ENCODE measurements around the gene VSTM2L.
"Not testable (repeated sequence)": the region's sequence is repeated elsewhere in the genome, so short reads cannot be mapped to it uniquely, and the experiment has no call there.

The VSTM2L gene

DNA sequence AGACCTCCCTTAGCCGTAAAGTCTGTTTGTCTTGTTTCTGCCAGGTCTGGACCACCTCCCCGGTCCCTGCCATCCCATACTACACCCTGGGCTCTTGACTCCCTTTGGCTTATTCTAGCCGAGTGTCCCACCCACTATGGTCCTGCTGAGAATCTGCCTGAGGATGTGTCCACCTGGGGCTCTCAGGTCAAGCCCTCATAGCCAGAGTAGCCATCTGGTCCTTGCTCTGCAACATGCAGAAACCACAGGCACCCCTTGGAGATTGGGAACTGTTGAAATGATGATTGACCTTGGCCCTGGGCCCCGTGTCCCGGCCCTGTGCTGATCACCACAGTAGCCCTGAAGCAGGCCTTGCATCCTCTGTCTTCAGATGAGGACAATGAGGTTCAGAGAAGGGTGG, 44.0 kb downstream of the VSTM2L start:
- DNase-seq (ENCODE audit: low read depth, low spot score), result no peak
- H3K4me3 ChIP-seq (ENCODE audit: low read length), result no peak overlapping the region

DNA sequence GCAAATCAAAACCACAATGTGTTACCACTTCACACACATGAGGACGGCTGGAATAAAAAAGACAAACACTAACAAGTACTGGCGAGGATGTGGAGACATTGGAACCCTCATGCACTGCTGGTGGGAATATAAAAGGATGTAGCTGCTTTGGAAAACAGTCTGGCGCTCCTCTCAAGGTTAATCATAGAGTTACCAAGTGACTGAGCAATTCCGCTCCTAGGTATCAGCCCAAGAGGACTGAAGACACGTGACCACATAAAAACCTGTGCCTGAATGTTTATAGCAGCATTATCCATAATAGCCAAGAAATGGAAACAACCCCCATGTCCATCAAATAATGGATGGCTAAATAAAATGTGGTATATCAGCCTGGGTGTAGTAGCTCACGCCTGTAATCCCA, 45.0 kb downstream of the VSTM2L start:
- no peak for DNase-seq (ENCODE audit: low read depth, low spot score)
- no peak overlapping the region for H3K4me3 ChIP-seq (ENCODE audit: low read length)

DNA sequence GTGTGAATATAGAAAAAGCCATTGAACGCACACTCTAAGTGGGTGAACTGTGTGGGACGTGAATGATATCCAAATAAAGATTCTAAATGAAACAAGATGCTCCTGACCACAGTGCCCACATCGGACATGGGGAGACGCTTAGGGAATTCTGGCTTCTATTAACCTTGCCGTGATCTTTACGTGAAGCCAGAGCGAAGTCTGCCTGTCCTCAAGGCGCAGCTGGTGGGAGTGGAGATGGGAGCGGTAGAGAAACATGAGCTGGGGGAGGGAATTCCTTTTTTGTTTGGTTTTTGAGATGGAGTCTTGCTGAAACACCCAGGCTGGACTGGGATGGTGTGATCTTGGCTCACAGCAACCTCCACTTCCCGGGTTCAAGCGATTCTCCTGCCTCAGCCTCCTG, 46.0 kb downstream of the VSTM2L start:
- H3K4me3 ChIP-seq (ENCODE audit: low read length), result no peak overlapping the region
- DNase-seq (ENCODE audit: low read depth, low spot score), result no peak

DNA sequence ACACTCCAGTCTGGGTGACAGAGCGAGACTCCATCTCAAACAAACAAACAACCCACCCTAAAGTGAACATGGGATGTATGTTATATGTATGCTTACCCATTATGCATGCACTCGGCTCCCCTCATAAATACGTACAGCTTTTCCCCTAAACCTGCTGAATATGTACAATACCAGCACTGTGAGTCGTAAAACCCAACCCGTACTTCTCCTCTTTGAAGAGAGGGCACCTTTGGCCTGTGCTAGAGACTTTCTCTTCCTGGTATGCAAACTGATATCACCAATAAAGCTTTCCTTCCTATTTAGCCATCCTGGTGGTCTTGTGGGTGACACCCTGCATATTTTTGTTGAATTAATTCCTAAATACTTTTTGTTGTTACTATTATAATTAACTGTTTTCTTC, 51.3 kb downstream of the VSTM2L start:
- DNase-seq (ENCODE audit: low read depth, low spot score), result no peak
- no peak overlapping the region for H3K4me3 ChIP-seq (ENCODE audit: low read length)

DNA sequence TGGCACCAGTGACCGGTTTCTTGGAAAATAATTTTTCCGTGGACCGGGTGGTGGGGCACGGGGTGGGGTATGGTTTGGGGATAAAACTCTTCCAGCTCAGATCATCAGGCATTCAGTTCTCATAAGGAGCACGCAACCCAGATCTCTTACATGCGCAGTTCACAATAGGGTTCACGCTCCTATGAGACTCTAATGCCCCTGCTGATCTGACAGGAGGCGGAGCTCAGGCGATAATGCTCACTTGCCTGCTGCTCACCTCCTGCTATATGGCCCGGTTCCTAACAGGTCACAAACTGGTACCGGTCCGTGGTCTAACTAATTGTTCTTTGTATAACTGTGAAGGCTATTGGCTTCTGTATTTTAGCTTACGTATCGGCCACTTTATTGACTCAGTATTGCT, 51.7 kb downstream of the VSTM2L start:
- no peak for DNase-seq (ENCODE audit: low read depth, low spot score)

DNA sequence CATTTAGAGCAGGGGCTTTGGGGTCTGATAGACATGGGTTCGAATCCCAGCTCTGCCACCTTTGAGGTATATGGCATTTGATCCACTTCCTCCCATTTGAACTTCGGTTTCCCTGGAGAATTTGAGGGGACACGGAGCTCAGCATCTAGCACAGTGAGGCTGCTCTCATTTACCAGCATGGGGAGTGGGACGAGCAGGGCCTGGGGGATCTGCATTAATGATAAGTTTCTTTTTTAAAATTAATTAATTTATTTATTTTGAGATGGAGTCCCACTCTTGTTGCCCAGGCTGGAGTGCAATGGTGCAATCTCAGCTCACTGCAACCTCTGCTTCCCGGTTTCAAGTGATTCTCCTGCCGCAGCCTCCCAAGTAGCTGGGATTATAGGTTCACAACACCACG, 52.6 kb downstream of the VSTM2L start:
- no peak overlapping the region for H3K4me3 ChIP-seq (ENCODE audit: low read length)
- no peak for DNase-seq (ENCODE audit: low read depth, low spot score)

More for the DNA sequence above, 51.7 kb downstream of the VSTM2L start:
- H3K4me3 ChIP-seq (ENCODE audit: low read length), result no peak overlapping the region

DNA sequence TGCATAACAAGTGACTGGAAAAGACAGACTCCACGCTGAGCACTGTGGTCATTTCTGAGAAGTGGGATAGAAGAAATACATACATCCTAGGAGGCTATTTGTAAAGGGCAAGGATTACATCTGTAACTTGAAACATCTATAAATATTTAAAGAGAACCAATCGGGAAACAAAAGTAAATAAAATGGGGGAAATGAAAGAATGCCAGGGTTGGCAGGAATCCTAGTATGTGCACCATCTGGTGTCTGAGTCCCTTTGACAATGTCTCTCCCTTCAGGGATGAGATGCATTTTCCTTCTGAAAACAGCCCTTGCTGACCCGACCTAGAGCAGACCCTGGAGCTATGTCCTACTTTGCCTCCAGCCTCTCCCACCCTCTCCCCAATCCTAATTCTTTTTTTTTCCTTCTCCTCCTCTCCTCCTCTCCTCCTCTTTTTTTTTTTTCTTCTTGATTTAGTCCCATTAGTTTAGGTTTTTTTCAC, 53.2 kb downstream of the VSTM2L start:
- no peak overlapping the region for H3K4me3 ChIP-seq (ENCODE audit: low read length)

DNA sequence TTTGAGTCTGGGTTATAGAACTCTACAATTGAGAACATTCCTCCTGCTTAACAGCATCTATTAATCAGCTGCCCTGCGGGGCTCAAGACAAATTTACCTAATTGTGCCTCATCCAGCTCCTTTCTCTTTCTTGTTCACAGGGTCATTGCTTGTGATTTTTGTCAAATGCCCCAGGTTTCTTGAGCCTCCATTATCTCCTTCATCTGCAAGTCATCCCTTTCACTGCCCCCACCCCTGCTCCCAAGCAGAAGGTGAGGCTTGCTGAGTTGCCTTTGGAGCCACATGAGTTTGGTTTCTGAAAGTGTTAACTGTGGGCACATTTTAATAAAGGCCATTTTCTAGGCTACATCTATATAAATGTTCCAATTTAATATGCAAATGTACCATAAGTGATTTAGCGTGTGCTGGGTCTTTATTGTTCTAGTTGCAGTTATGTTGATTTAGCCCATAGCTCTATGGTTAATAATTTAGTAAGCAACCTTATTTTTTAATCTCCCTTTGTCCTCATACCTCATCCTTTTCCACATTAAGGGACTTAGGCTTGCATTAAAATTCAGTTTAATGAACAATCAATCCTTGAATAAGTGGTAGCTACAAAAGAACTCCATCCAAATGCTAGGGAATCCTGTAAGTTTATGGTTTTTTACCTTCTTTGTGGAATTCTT, 56.1 kb downstream of the VSTM2L start:
- DNase-seq (ENCODE audit: low read depth, low spot score), result no peak
- no peak overlapping the region for H3K4me3 ChIP-seq (ENCODE audit: low read length)

More for the DNA sequence above, 53.2 kb downstream of the VSTM2L start:
- no peak for DNase-seq (ENCODE audit: low read depth, low spot score)

DNA sequence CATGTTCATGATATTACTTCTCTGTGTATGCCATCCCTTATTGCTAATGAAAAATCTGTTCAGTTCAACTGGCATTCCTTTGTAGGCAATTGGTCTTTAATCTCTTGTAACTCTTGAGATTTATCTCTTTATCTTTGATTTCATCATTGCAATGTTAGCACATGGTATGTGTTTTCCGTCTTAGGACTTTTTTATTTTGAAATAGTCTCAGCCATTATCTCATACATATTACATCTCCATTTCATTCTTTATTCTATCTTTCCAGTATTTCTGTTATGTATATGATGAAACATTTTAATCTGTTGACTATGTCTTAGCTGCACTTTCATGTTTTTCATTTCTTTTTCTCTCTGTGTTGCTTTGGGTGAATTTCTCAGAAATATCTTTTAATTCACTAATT, 58.1 kb downstream of the VSTM2L start:
- H3K4me3 ChIP-seq (ENCODE audit: low read length), result no peak overlapping the region
- DNase-seq (ENCODE audit: low read depth, low spot score), result no peak

DNA sequence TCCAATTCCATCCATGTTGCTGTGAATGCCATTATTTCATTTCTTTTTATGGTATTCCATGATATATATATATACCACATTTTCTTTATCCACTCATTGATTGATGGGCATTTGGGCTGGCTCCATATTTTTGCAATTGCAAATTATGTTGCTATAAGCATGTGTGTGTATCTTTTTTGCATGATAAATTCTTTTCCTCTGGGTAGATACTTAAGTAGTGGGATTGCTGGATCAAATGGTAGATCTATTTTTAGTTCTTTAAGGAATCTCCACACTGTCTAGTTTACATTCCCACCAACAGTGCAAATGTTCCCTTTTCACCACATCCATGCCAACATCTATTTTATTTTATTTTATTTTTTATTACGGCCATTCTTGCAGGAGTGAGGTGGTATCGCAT, 60.6 kb downstream of the VSTM2L start:
- H3K4me3 ChIP-seq (ENCODE audit: low read length); DNase-seq (ENCODE audit: low read depth, low spot score): not testable (repeated sequence)

DNA sequence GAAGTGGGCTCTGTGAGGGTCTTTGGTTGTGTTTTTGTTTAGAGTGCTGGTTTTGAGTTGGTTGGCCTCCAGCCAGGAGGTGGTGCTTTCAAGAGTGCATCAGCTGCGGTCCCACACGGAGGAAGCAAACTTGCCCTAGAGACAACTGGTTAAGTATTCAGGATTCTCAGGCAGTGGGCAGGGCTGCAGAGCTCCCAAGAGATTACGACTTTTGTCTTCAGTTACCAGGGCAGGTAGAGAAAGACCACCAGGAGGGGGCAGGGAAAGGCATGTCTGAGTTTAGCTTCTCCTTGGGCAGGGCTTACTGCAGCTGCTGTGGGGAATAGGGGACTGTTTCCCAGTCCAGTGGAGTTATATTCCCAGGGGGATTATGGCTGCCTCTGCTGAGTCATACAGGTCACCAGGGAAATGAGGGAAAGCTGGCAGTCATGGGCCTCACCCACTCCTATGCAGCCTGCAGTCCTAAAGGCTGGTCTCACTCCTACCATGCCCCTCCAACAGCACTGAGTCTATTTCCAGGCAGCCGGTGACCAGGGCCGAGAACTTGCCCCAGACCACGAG, 66.0 kb downstream of the VSTM2L start:
- DNase-seq (ENCODE audit: low read depth, low spot score), result no peak
- no peak overlapping the region for H3K4me3 ChIP-seq (ENCODE audit: low read length)

DNA sequence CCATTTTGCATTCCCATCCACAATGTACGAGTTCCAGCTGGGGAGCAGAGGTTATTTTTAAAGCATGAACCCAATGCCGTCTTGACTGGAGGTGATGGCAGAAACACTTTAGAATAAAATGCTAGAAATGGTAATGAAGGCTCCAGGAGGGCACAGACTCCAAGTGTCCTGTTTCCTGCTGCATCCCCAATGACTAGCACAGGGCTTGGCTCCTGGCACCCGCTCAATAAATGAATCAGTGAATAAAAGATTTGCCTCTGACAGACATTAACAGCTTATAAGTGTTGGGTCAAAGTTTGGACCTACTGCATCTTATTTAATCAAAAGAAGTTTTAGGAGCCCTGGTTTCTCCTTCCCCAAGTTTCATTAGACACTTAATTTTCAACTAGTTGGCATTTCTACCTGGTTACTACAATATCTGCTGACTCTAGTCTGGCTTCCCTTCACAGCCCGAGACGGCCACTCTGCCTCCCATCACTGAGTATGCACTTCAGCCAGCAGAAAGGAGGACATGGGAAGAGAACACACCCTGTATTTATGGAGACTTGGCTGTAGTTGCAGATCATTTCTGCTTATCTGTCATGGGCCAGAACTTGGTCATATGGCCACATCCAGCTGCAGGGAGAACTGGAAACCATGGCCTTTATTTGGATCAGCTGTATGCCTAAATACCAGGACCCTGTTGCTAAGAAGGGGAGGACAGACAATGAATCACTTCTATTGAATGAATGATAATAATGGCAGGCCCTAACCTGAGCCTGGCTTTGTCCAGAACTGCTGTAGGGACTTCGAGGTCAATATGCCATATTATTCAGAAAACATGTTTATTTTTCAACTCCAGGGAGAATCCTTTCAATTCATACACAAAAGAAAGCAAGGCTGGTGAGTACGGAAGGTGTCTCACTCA, 67.3 kb downstream of the VSTM2L start:
- no peak for DNase-seq (ENCODE audit: low read depth, low spot score)

DNA sequence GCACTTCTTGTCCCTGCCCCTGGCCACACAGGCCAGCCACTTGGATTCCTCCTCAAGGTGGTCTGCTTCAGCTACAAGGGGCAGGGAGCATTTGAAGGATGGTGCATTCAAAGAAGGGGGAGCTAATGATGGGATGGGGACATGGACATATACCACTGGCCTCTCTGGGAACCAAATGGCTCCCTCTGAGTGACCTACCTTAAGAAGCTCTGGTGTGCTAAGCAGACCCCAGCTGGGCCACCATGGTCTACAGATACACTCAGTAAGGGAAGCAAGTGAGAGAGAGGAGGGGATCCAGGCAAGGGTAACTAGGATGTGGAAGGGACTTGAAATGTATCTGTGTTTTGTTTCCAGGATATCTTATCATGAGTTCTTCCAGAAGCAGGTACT, 67.9 kb downstream of the VSTM2L start:
- DNase-seq (ENCODE audit: low read depth, low spot score), result no peak

More for the DNA sequence above, 67.3 kb downstream of the VSTM2L start:
- H3K4me3 ChIP-seq (ENCODE audit: low read length), result no peak overlapping the region

DNA sequence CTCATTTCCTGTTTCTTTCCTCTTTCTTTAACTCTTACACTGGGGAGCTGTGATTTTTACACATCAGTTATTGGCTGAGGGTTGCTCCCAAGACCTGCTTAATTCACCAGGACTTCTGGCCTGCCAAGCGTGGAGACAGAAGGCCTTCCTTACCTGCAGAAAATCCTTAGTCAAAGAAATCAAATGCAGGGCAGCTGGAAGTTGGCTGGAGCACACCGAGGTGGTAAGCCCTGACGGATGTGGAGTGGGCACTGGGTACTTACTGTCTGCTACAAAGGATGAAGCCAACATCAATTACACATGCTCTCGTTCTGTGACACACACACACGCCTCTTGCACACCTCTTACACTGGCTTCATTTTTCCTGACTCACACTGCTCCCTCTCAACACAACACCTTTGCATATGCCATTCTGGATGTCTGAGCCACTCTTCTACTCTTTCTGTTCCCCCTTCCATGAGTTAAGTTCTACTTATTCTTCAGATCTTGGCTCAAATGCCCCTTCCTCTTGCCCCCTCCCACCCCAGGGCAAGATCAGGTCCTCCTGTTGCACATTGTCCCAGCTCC, 68.7 kb downstream of the VSTM2L start:
- DNase-seq (ENCODE audit: low read depth, low spot score), result no peak
- H3K4me3 ChIP-seq (ENCODE audit: low read length), result no peak overlapping the region

More for the DNA sequence above, 67.9 kb downstream of the VSTM2L start:
- no peak overlapping the region for H3K4me3 ChIP-seq (ENCODE audit: low read length)

DNA sequence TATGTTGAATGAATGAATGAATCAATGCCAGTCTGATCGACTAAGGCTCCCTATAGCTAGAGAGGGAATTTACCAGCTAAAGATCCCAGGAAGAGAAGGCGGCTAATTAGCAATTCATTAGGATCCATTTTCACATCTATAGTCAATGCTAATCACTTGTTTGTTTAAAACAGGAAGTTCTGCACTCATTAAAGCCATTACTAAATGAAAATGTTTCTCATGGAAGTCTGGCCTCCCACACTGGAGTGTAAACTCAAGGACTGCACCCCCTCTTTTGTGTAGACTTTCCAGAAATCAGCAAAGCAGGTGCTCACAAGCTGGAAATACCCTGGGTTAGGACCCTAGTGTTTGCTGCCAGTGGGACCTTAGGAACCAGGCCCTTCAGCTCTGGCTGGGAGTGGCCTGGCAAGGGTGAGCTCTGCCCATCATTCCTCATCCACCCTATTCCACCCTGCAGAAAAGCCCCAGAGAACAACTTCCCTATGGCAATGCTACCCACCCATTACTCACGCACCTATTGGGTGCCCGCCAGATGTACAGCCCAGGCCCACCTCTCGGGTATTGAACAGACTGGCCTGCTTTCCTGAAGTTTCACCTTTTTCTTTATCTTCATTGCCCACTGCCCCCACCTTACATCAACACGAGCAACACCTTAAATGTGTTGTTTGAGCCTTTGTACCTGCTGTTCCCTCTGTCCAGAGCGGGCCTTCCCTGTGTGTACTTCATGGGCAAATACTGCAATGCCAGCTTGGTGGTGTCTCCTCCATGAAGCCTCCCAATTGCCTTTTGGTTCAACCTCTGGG, 69.5 kb downstream of the VSTM2L start:
- no peak overlapping the region for H3K4me3 ChIP-seq (ENCODE audit: low read length)
- DNase-seq (ENCODE audit: low read depth, low spot score), result no peak

DNA sequence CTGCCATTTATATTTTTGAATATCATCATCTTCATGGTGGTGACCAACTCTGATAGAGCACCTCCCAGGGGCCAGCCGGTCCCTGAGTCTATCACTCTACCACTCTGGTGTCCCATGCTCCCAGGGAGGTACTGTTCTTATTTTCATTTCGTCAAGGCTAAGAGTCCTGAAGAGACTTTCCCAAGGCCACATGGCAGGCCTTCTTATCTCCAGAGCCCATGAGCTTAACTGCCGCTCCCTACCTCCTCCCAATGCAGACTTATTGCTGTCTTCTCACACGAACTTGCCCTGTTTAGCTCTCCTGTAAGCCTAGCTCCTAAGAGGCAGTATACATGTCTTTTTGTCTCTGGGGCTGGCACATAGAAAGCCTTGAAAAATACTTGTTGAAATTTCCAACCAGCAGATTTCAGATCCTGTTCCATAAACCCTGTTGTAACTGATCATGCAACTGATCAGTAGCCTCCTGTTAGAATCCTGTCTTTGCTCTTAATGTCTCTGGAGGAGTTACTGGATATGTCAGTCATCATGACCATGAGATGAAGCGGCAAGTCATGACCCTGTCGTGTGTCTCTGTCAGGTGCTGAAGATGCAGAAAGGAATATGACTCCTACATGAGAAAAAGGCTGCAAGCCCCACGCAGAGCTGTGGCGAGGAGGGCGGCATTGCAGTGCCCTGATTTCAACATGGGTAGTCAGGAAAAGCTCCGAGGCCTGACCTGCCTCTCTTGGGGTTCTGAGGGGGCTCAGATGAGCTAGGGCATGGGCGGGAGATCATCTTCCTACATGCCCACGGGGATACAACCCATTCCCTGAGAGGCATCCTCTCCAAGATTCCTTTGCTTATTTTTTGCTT, 70.4 kb downstream of the VSTM2L start:
- no peak overlapping the region for H3K4me3 ChIP-seq (ENCODE audit: low read length)
- DNase-seq (ENCODE audit: low read depth, low spot score), result no peak

DNA sequence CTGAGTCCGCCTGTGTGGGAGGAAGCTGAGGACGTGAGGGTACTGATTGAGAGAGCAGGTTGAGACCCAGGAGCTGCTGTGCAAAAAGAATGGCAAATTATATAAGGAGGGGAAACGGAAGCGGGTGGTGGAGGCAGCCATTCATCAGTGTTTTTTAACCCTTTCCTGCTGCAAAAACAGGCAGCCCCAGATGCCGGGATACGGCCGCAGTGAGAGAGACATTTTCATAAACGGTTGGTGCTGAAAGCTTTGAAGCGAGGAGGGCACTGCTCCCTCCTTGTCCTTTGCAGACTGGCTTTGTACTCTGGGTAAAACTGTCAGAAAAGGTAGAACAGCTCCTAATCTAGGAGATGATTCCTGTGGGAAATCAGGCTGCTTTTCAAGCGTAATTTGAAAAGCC, 74.0 kb downstream of the VSTM2L start:
- H3K4me3 ChIP-seq (ENCODE audit: low read length), result peak overlapping the region; percentile 23
- DNase-seq (ENCODE audit: low read depth, low spot score), result peak; percentile 56

DNA sequence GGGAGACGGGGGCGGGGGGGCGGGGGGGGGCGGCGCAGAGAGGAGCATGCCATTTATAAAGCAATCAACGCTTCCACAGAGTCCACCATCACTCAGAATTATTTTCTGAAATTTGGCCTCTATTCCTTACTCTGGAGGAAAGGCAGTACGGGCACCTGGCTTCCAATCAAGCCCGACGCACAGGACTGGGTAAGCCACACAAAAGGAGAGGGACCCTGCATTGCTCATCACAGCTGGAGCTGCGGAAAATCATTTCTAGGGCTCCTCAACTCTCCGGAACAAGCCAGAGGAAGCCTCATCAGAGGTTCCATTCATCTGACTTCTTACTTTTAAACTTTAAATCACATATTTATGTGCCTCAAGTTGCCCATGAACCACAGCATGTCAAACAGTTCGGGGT, 74.4 kb downstream of the VSTM2L start:
- peak overlapping the region; percentile 33 for H3K4me3 ChIP-seq (ENCODE audit: low read length)
- peak; percentile 9 for DNase-seq (ENCODE audit: low read depth, low spot score)

All from Jurkat, Clone E6-1 (cell line).